WERI-Rb-1 (cell line): ENCODE measurements around the gene PEX10.

Experiments
- DNase-seq: peaks from one replicate; pipeline ENCODE4 v3.0.0-alpha.2; 2020
- H3K27ac ChIP-seq: fragments of 250-450 bp; sonication (Bioruptor Pico); 2 replicates; pipeline ENCODE4 v1.5.1; 2020; ENCODE audit warnings: mild to moderate bottlenecking, moderate library complexity
- H3K27me3 ChIP-seq: fragments of 250-450 bp; sonication (Bioruptor Pico); 2 replicates; pipeline ENCODE4 v1.5.1; 2021; ENCODE audit warnings: mild to moderate bottlenecking, low read depth, moderate library complexity; ENCODE audit not compliant: insufficient read depth, severe bottlenecking
- H3K36me3 ChIP-seq: fragments of 250-450 bp; sonication (Bioruptor Pico); 2 replicates; pipeline ENCODE4 v1.5.1; 2020; ENCODE audit warnings: mild to moderate bottlenecking, moderate library complexity
- H3K4me3 ChIP-seq: 2 replicates; pipeline ENCODE4 v1.5.1; 2011; ENCODE audit warnings: low read depth, mild to moderate bottlenecking, control low read depth, low read length
- H3K9me3 ChIP-seq: fragments of 250-450 bp; sonication (Bioruptor Pico); 2 replicates; pipeline ENCODE4 v1.5.1; 2021; ENCODE audit warnings: mild to moderate bottlenecking, moderate library complexity; ENCODE audit not compliant: severe bottlenecking
- CTCF ChIP-seq: IDR thresholded peaks from 2 replicates; pipeline ENCODE4 v1.5.1; 2011; ENCODE audit warnings: low read depth, mild to moderate bottlenecking, control low read depth, inconsistent platforms, low read length

PEX10 gene

DNA sequence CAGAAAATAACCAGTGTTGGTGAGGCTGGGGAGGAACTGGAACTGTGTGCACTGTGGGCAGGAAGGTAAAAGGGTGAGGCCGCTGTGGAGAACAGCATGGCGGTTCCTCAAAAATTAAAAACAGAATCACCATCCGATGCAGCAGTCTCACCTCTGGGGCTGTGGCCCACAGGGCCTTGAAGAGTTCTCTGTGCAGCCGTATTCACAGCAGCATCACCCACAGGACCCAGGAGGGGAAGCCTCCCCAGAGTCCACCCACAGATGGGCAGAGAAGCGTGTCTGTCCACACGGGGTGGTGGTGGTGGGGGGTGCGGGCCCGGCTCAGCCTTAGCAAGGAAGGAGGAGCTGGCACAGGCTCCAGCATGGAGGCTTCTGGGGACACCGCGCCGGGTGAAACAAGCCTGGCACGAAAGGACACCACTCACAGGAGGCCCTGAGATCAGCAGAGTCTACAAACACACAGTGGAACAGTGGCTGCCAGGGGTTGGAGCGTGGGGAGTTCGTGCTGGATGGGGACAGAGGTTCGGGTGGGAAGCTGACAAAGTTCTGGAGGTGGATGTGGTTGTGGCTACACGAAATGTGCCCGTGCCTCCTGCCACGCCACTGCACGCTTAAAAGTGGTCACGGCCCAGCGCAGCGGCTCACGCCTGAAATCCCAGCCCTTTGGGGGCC, 32.5 kb downstream of the PEX10 start:
- H3K9me3 ChIP-seq = no peaks in the 10 kb centered on the region
- no peaks in the 10 kb centered on the region; the same call in 1 of the 2 replicates for H3K36me3 ChIP-seq
- H3K27me3 ChIP-seq = no peaks in the 10 kb centered on the region
- no peak for DNase-seq
- H3K27ac ChIP-seq = no peak overlapping the region
- TF ChIP-seq CTCF = no peak
- no peak overlapping the region for H3K4me3 ChIP-seq

GRCh38 chr1:2378956-2379732, 33.2 kb downstream of the PEX10 start:
- DNase-seq = no peak
- Histone ChIP-seq H3K4me3 (no peak overlapping the region), H3K36me3 (no peaks in the 10 kb centered on the region; the same call in 1 of the 2 replicates), H3K9me3 (no peaks in the 10 kb centered on the region), H3K27me3 (no peaks in the 10 kb centered on the region), H3K27ac (no peak overlapping the region)
- no peak for TF ChIP-seq CTCF

GRCh38 chr1:2378441-2378851, 33.9 kb downstream of the PEX10 start:
- Histone ChIP-seq H3K36me3 (no peaks in the 10 kb centered on the region; the same call in 1 of the 2 replicates), H3K9me3 (no peaks in the 10 kb centered on the region), H3K4me3 (no peak overlapping the region), H3K27ac (no peak overlapping the region), H3K27me3 (no peaks in the 10 kb centered on the region)
- DNase-seq = no peak
- TF ChIP-seq CTCF = no peak

GRCh38 chr1:2377751-2378440, 34.5 kb downstream of the PEX10 start:
- no peak for DNase-seq
- H3K4me3 ChIP-seq = no peak overlapping the region
- no peak for TF ChIP-seq CTCF
- H3K27ac ChIP-seq = no peak overlapping the region
- H3K27me3 ChIP-seq = no peaks in the 10 kb centered on the region
- no peaks in the 10 kb centered on the region; the same call in 1 of the 2 replicates for H3K36me3 ChIP-seq
- H3K9me3 ChIP-seq = no peaks in the 10 kb centered on the region

- H3K27me3 ChIP-seq = no peaks in the 10 kb centered on the region
These were observed 35.3 kb downstream of the PEX10 start for GRCh38 chr1:2376931-2377672.

More at GRCh38 chr1:2376931-2377672, 35.3 kb downstream of the PEX10 start:
- Histone ChIP-seq H3K4me3 (no peak overlapping the region), H3K36me3 (no peaks in the 10 kb centered on the region; the same call in 1 of the 2 replicates), H3K27ac (no peak overlapping the region), H3K9me3 (no peaks in the 10 kb centered on the region)
- DNase-seq = no peak
- no peak for TF ChIP-seq CTCF
